IPS DF 6.9 (cell line): Measurements from ENCODE around the gene CDK4.
"Not testable (repeated sequence)": the region's sequence is repeated elsewhere in the genome, so short reads cannot be mapped to it uniquely, and the experiment has no call there.

ENCODE experiments used
- DNase-seq: peaks from one replicate; pipeline ENCODE4 v3.0.0-alpha.2; 2013; ENCODE audit warnings: low read depth, low spot score
- H3K27ac ChIP-seq: one replicate; pipeline ENCODE4 v1.5.1; 2013; ENCODE audit warnings: low read length, control low read depth
- H3K27me3 ChIP-seq: 2 replicates; pipeline ENCODE4 v1.6.1; 2013; ENCODE audit warnings: mild to moderate bottlenecking, low read length; ENCODE audit not compliant: control insufficient read depth, insufficient read depth
- H3K36me3 ChIP-seq: 2 replicates; pipeline ENCODE4 v1.6.1; 2013; ENCODE audit warnings: low read length; ENCODE audit not compliant: control insufficient read depth, insufficient read depth
- H3K4me1 ChIP-seq: 2 replicates; pipeline ENCODE4 v1.6.1; 2013; ENCODE audit warnings: low read length; ENCODE audit not compliant: control insufficient read depth, insufficient read depth
- H3K4me3 ChIP-seq: 2 replicates; pipeline ENCODE4 v1.5.1; 2013; ENCODE audit warnings: mild to moderate bottlenecking, low read length
- H3K9me3 ChIP-seq: 2 replicates; pipeline ENCODE4 v1.6.1; 2013; ENCODE audit warnings: low read length, inconsistent platforms; ENCODE audit not compliant: control insufficient read depth, insufficient read depth
- WGBS: extraction: QIAGEN DNeasy Blood & Tissue Kit; methylation state at CpG from one replicate; pipeline ENCODE4 v1.1.7; 2013; ENCODE audit warnings: mixed read lengths, missing lambda C conversion rate; ENCODE audit not compliant: insufficient read length, insufficient coverage; 5-methylcytosine and 5-hydroxymethylcytosine counted together

Gene CDK4

DNA sequence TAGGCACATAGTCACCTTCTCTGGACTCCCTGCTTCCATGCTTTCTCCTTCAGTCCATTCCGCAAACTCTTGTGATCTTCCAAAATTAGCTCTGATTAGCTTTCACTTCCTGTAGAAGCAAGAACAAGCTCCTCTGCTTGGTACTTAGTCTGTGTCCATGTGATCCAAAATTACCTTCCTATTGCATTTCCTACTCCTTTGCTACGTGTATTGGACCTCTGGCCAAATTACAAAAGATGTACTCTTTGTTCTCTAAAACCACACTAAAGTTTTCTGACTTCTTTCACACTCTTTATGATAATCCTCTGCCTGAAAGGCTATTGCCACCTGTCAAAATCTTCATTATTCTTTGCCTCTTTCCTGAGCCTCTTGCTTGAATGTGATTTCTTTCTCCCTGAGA is 29.7 kb upstream of the CDK4 start:
- Histone ChIP-seq H3K4me3 (no peak overlapping the region), H3K4me1 (no peaks in the 10 kb centered on the region), H3K9me3 (no peaks in the 10 kb centered on the region), H3K36me3 (peaks cover 6% of the 10 kb centered on the region; the same call in 1 of the 2 replicates), H3K27ac (no peak overlapping the region), H3K27me3 (no peaks in the 10 kb centered on the region)
- DNase-seq, result no peak
- no CpG with 5 or more reads among the region's 2 CpGs for WGBS

DNA sequence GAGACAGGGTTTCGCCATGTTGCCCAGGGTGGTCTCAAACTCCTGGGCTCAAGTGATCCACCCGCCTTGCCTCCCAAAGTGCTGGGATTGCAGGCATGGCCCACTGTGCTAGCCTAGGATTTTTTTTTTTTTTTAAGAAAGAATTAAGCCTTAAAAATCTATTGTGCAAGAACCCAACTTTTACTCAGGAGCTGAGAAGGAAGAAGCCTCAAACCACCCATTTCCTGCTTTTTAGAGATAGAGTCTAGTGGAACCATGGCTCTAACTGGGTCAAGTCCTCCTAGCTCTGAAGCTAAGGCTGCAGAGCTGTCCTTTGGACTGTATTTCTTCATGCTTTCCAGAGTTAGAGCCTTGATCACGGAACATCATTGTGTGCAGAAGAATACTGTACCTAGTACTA is 29.1 kb upstream of the CDK4 start:
- H3K4me1 ChIP-seq, result no peaks in the 10 kb centered on the region
- no peak overlapping the region for H3K4me3 ChIP-seq
- H3K9me3 ChIP-seq, result no peaks in the 10 kb centered on the region
- H3K27ac ChIP-seq, result no peak overlapping the region
- DNase-seq, result no peak
- WGBS, result no CpG with 5 or more reads among the region's 3 CpGs
- H3K27me3 ChIP-seq, result no peaks in the 10 kb centered on the region
- peaks cover 3% of the 10 kb centered on the region; the same call in 1 of the 2 replicates for H3K36me3 ChIP-seq

DNA sequence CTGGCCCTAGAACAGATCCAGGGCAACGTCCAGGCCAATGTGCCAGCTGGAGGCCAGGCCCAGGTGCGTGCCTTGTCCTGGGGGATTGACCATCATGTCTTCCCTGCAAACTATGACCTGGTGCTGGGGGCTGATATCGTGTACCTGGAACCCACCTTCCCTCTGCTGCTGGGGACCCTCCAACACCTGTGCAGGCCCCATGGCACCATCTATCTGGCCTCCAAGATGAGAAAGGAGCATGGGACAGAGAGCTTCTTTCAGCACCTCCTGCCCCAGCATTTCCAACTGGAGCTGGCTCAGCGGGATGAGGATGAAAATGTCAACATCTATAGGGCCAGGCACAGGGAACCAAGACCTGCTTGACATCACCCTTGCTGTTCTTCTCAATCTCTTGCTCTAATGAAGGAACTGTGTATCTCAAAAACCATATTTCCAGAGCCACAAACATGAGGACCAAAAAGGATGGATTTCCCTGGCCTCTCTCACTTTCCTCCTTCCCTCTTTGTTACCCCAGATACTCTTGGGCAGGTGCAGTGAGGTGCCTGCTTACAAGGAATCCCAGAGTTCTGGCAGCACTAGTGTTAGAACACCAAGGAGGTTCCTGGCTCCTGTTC is 28.3 kb upstream of the CDK4 start:
- no CpG with 5 or more reads among the region's 4 CpGs for WGBS
- H3K36me3 ChIP-seq, result no peaks in the 10 kb centered on the region
- no peaks in the 10 kb centered on the region for H3K4me1 ChIP-seq

DNA sequence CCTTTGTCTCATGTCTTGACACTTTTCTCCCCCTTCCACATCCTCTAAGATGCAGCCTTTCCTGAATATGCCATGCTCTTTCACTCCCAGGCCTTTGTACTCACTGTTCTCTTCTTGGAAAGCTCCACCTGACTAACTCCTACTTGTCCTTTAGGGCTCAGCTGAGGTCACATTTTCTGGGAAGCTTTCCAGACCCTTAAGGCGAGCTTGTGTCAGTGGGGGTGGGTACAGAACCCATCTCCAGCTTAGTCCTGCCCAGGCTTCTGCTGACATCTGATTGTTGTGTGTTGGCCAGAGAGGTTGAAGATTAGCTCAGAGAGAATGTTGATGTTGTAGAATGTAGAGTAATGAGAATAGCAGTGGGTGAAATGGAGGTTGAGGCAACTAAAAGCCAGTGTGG is 27.6 kb upstream of the CDK4 start:
- no peaks in the 10 kb centered on the region for H3K36me3 ChIP-seq
- no peaks in the 10 kb centered on the region for H3K4me1 ChIP-seq
- no peak overlapping the region for H3K4me3 ChIP-seq
- no peaks in the 10 kb centered on the region for H3K27me3 ChIP-seq
- no CpG with 5 or more reads among the region's 1 CpG for WGBS
- DNase-seq, result no peak
- H3K27ac ChIP-seq, result no peak overlapping the region
- no peaks in the 10 kb centered on the region for H3K9me3 ChIP-seq

More for the DNA sequence above, 28.3 kb upstream of the CDK4 start:
- no peak for DNase-seq
- no peak overlapping the region for H3K27ac ChIP-seq
- H3K9me3 ChIP-seq, result no peaks in the 10 kb centered on the region
- no peaks in the 10 kb centered on the region for H3K27me3 ChIP-seq
- no peak overlapping the region for H3K4me3 ChIP-seq

DNA sequence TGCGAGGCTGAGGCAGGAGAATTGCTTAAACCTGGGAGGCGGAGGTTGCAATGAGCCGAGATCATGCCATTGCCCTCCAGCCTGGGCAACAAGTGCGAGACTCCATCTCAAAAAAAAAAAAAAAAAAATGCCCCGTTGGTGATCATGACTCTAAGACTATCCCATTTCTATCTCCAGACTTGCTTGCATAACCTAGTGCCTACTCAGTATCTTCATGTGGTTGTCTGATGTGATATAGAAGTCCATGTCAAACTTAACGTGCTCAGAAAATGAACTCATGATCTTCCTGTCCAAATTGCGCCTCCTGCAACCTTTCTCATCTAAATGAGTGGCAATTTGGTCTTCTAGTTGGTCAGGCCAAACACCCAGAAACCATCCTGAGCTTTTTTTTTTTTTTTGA is 25.8 kb upstream of the CDK4 start:
- no peaks in the 10 kb centered on the region for H3K36me3 ChIP-seq
- WGBS, result no CpG with 5 or more reads among the region's 7 CpGs
- no peak overlapping the region for H3K27ac ChIP-seq
- no peaks in the 10 kb centered on the region for H3K27me3 ChIP-seq
- no peak overlapping the region for H3K4me3 ChIP-seq
- H3K4me1 ChIP-seq, result no peaks in the 10 kb centered on the region
- DNase-seq, result no peak
- H3K9me3 ChIP-seq, result no peaks in the 10 kb centered on the region

DNA sequence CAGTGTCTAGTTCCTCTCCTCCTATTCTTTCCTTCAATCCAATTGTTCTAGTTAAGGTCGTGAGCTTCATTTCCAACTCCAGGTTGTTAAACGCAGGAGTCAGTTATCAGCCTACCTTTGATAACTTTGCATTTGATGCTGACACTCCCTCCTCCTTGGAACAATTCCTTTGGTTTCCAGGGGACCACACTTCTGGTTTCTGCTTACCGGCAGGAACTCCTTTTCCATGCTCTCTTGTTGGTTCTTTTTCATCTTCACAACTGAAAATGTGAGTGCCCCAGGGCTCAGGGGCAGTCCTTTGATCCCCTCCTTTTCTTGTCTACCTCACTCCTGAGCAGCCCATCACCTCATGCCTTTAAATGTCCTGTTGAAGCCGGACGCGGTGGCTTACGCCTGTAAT is 25.3 kb upstream of the CDK4 start:
- Histone ChIP-seq H3K36me3 (no peaks in the 10 kb centered on the region), H3K27me3 (no peaks in the 10 kb centered on the region), H3K9me3 (no peaks in the 10 kb centered on the region), H3K4me3 (no peak overlapping the region), H3K27ac (no peak overlapping the region), H3K4me1 (no peaks in the 10 kb centered on the region)
- WGBS, result no CpG with 5 or more reads among the region's 7 CpGs
- no peak for DNase-seq

DNA sequence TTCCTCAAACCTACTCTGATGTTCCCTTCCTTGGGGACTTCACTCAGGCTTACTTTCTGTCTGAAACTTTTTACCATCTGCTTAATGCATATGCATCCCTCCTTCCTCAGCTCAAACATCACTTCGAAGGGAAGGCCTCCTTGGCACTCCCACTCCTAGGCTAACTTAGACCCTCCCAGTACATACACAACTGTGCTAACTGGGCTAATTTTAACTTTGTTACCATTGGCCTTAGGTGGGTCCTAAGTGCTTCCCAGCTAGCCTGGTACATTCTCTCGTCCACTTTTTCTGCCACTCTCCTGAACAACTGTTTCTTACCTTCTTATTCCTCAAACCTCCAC is 24.1 kb upstream of the CDK4 start:
- DNase-seq, result no peak
- Histone ChIP-seq H3K9me3 (no peaks in the 10 kb centered on the region), H3K27ac (no peak overlapping the region), H3K4me3 (no peak overlapping the region), H3K4me1 (peaks cover 1% of the 10 kb centered on the region; the same call in 1 of the 2 replicates), H3K27me3 (no peaks in the 10 kb centered on the region), H3K36me3 (no peaks in the 10 kb centered on the region)
- no CpG with 5 or more reads among the region's 2 CpGs for WGBS

DNA sequence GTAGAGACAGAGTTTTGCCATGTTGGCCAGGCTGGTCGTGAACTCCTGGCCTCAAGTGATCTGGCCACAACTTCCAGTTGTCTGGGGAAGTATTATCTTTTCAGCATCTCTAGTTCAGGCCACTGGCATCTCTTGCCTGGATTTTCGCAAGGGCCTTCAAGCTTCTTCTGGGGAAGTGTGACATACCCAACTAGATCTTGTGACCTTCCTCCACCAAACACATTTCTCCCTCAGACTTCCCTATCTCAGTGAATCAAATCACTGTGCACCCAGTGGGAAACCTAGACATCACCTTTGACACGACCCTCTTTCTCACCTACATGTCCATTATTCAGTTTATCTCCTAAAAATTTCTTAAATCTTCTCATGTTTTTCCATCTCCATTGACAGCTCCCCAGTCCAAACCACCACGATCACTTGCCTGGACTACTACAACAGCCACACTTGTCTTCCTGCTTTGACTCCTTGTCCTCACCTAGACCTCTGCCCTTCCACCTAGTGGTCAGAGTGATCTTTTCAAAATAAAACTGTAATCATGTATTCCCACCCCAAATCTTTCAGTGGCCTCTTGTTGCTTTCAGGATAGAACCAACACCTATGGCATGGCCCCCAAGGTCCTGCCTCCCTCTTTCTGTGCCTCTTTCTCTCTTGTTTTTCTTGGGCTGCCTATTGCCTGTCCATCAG is 23.6 kb upstream of the CDK4 start:
- Histone ChIP-seq H3K36me3 (no peaks in the 10 kb centered on the region), H3K9me3 (no peaks in the 10 kb centered on the region), H3K4me1 (peaks cover 1% of the 10 kb centered on the region; the same call in 1 of the 2 replicates), H3K27ac (no peak overlapping the region), H3K4me3 (no peak overlapping the region), H3K27me3 (no peaks in the 10 kb centered on the region)
- no peak for DNase-seq
- WGBS, result no CpG with 5 or more reads among the region's 4 CpGs

DNA sequence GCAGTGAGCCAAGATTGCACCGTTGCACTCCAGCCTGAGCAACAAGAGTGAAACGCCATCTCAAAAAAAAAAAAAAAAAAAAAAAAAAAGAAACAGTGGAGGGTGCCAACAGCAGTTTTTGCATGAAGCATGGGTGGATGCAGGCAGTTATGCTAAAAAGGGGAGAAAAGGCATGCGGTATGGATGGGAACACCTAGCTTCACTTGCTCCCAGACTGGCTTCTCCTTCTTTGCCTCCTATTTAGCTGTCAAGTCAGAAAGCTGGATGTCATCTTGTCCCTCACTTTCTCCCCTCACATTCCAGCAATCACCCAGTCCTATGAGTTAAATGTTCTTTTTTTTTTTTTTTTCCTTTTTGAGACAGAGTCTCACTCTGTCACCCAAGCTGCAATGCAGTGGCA is 22.9 kb upstream of the CDK4 start:
- no CpG with 5 or more reads among the region's 3 CpGs for WGBS
- no peaks in the 10 kb centered on the region for H3K9me3 ChIP-seq
- H3K4me3 ChIP-seq, result no peak overlapping the region
- H3K4me1 ChIP-seq, result peaks cover 1% of the 10 kb centered on the region; the same call in 1 of the 2 replicates
- no peak overlapping the region for H3K27ac ChIP-seq
- DNase-seq, result no peak
- no peaks in the 10 kb centered on the region for H3K36me3 ChIP-seq
- no peaks in the 10 kb centered on the region for H3K27me3 ChIP-seq

DNA sequence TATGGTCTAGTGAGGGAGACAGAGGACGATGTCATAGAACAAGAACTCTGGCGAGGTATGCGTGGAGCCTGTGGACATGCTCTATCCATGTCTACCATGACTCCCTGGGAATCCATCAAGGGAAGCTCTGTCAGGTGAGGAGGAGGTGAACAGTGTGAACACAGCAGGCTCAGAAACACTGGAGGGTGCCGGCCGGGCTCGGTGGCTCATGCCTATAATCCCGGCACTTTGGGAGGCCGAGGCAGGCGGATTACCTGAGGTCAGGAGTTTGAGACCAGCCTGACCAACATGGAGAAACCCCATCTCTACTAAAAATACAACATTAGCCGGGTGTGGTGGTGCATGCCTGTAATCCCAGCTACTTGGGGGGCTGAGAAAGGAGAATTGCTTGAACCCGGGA is 22.5 kb upstream of the CDK4 start:
- not testable (repeated sequence) for H3K27me3 ChIP-seq, H3K9me3 ChIP-seq, H3K4me3 ChIP-seq, H3K4me1 ChIP-seq, DNase-seq, H3K27ac ChIP-seq, H3K36me3 ChIP-seq
- no CpG with 5 or more reads among the region's 11 CpGs for WGBS
